Calu3 (cell line): ENCODE measurements around the gene TANC1. TPM values are rescaled to one million over a fixed set of nuclear protein-coding genes. Genes with fewer than 3 reads are reported as not detected.

Source experiments
- BruUV-seq: library from RNA; stranded (reverse); fragments of 400-500 nt; replicated peaks from 2 replicates; lab custom pipeline; 2021; lab: Mats Ljungman, UMichigan
- CTCF ChIA-PET: fragments of 300-600 bp; sonication (Branson Sonifier 250); formaldehyde crosslinking; loops from one replicate; lab custom pipeline; 2022; ENCODE audit warnings: antibody characterized with exemption; lab: Charles Lee
- DNase-seq: peaks from one replicate; pipeline ENCODE4 v3.0.0; 2022
- H3K27ac Mint-ChIP-seq: one replicate; pipeline ENCODE4 v1.8.0; 2022; ENCODE audit warnings: mixed read lengths; ENCODE audit not compliant: unreplicated experiment
- H3K27me3 Mint-ChIP-seq: one replicate; pipeline ENCODE4 v1.8.0; 2022; ENCODE audit warnings: mixed read lengths; ENCODE audit not compliant: unreplicated experiment
- H3K36me3 Mint-ChIP-seq: one replicate; pipeline ENCODE4 v1.8.0; 2022; ENCODE audit warnings: mild to moderate bottlenecking, moderate library complexity, mixed read lengths; ENCODE audit not compliant: insufficient read depth, unreplicated experiment
- H3K4me1 Mint-ChIP-seq: one replicate; pipeline ENCODE4 v1.8.0; 2022; ENCODE audit warnings: mild to moderate bottlenecking, low read depth, mixed read lengths; ENCODE audit not compliant: unreplicated experiment
- H3K4me3 Mint-ChIP-seq: one replicate; pipeline ENCODE4 v1.8.0; 2022; ENCODE audit warnings: mild to moderate bottlenecking, low read depth, moderate library complexity, mixed read lengths; ENCODE audit not compliant: unreplicated experiment
- H3K9me3 Mint-ChIP-seq: one replicate; pipeline ENCODE4 v1.8.0; 2022; ENCODE audit warnings: low read depth, mixed read lengths; ENCODE audit not compliant: unreplicated experiment
- intact Hi-C: fragments of 100-400 bp; cut with micrococcal nuclease; formaldehyde crosslinking; loops from one replicate; pipeline ENCODE4 v1.10.0; 2022; ENCODE audit not compliant: unreplicated experiment
- total RNA-seq: library from RNA; stranded (reverse); gene quantifications from 2 replicates; pipeline ENCODE4 v1.2.3, GENCODE V29; 2022
- TF ChIP-seq, protein P1 (sequence below): fragments of 200-600 bp; IDR thresholded peaks from one replicate; pipeline ENCODE4 v1.8.0; 2022; ENCODE audit warnings: antibody characterized with exemption; ENCODE audit not compliant: unreplicated experiment

TANC1 gene
- total RNA-seq, 1 experiment from 2014 or later: 41.2 TPM

DNA sequence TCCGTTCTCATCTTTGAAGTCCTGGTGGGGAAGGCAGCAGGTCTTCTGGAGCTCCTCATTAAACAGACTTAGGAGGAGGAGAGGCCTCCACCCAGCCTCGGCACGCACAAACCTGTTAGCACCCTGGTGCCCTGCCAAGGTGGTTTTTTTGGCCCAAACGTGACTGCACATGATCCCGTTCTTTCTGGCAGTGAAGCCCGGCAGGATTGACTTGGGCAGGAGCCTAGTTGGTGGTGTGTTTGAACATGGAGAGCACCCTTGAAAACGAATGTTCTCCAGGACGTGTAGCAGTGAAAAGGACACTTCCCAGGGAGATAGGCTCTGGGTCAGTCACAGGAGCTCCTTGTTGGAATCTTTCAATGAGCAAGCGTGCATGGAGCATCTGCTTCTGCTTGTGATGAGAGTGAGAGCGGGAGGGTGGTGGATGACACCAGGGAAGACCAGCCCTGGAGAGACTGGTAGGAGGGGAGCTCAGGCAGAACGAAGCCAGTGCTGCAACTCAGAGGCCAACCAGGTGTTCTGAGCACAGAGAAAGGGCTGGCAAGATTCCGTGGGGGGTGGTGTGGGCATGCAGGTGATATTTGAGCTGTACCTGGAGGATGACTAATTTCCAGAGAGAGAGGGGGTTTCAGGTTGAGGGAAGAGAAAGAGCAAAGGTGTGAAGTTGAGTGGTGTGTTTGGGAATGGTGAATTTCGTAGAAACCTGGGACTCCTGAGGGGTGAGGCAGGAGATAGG is 73.8 kb downstream of the TANC1 start:
- no peaks in the 10 kb centered on the region for H3K27me3 Mint-ChIP-seq
- CTCF ChIA-PET: no interaction called here
- H3K9me3 Mint-ChIP-seq: peaks cover 5% of the 10 kb centered on the region
- BruUV-seq: no TSS peak
- no peaks in the 10 kb centered on the region for H3K36me3 Mint-ChIP-seq
- no peak overlapping the region for H3K4me3 Mint-ChIP-seq
- H3K27ac Mint-ChIP-seq: no peak overlapping the region
- H3K4me1 Mint-ChIP-seq: peaks cover 36% of the 10 kb centered on the region
- DNase-seq: no peak
- TF ChIP-seq, protein P1, sequence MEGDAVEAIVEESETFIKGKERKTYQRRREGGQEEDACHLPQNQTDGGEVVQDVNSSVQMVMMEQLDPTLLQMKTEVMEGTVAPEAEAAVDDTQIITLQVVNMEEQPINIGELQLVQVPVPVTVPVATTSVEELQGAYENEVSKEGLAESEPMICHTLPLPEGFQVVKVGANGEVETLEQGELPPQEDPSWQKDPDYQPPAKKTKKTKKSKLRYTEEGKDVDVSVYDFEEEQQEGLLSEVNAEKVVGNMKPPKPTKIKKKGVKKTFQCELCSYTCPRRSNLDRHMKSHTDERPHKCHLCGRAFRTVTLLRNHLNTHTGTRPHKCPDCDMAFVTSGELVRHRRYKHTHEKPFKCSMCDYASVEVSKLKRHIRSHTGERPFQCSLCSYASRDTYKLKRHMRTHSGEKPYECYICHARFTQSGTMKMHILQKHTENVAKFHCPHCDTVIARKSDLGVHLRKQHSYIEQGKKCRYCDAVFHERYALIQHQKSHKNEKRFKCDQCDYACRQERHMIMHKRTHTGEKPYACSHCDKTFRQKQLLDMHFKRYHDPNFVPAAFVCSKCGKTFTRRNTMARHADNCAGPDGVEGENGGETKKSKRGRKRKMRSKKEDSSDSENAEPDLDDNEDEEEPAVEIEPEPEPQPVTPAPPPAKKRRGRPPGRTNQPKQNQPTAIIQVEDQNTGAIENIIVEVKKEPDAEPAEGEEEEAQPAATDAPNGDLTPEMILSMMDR: no peak
- intact Hi-C loops: no loop called here

DNA sequence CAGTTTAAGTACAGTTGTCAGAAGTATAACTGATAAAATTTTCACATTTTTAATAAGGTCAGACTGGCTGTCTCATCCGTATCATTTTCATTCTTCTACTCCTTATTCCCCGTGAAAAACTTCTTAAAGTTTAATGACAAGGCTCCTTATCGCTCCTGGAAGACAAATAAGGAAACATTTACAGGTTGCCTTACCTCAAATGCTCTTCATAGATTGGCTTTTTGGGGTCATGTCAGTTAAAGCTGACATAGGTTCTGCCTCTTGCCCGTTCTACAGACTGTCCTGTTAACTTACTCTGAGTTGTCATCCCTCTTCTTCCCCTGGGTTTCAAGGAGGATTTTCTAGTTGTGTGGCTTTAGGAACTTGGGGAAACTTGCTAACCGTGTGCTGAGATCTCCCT is 75.3 kb downstream of the TANC1 start:
- intact Hi-C loops: no loop called here
- no TSS peak for BruUV-seq
- no peak overlapping the region for H3K4me3 Mint-ChIP-seq
- H3K9me3 Mint-ChIP-seq: peaks cover 5% of the 10 kb centered on the region
- peaks cover 39% of the 10 kb centered on the region for H3K4me1 Mint-ChIP-seq
- no peak overlapping the region for H3K27ac Mint-ChIP-seq
- no peaks in the 10 kb centered on the region for H3K27me3 Mint-ChIP-seq
- TF ChIP-seq, protein P1: no peak
- H3K36me3 Mint-ChIP-seq: no peaks in the 10 kb centered on the region
- CTCF ChIA-PET: no interaction called here
- DNase-seq: no peak

DNA sequence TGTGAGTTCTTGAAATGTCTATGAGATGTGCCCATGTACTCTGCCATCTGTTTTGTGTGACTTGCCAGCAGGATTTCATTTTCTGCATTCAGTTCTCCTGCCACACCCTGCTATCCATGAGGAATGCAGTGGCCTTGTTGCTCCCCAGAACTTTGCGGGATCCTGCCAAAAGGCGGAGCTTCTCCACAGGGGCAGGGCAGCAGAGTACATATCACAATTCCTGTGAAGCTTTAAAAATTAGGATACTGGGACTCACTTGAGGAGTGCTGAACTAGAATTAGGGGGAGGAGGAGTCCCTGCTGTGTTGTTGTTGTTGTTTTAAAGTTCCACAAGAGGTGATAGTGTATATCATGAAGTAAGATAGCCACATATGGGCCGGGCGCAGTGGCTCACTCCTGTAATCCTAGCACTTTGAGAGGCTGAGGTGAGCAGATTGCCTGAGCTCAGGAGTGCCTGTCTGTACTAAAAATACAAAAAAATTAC is 76.4 kb downstream of the TANC1 start:
- CTCF ChIA-PET: no interaction called here
- intact Hi-C loops: no loop called here
- Mint-ChIP-seq H3K27ac (no peak overlapping the region), H3K4me1 (peaks cover 39% of the 10 kb centered on the region), H3K4me3 (no peak overlapping the region), H3K27me3 (no peaks in the 10 kb centered on the region), H3K36me3 (no peaks in the 10 kb centered on the region), H3K9me3 (peaks cover 5% of the 10 kb centered on the region)
- DNase-seq: no peak
- no TSS peak for BruUV-seq
- TF ChIP-seq, protein P1: no peak

DNA sequence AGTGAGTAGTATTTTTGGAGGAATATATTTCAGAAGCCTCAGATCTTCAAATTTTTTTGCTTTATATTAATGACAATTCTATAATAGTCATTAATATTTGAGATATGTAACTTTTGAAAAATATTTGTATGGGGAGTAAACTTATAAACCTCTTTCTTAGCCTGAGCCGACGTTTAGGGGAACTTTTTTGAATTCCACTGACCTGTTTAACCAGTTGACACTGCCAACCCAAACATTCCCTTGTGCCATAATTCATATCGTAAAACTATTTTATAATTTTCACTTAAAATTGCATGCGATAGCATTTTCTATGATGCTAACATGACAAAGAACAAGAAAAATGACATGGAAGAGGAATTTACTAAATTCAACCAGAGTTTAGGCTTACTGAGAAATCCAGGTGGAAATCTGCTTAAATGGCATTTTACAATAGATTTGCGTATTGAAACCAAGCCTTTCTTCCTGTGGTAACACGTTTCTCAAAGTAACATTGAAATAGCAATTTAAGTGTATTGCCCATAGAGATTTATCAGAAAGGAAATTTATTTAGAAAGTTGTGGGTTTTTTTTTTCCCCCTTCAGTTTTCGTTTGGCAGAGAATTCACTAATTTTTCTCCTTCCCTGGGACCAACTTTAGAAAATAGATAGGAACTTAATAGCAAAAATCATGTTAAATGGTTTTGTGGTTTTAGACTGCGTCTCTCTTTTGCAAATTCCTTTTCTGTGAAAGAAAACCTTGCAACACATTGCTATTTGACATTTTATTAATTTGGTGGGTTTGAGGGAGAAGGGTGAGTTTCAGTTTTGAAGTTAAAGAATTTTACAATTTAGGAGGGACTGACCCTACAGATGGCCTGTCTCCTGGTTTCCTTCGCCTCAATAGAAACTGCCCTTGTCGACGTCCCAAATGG is 77.4 kb downstream of the TANC1 start:
- Mint-ChIP-seq H3K9me3 (no peaks in the 10 kb centered on the region), H3K4me3 (no peak overlapping the region), H3K27me3 (no peaks in the 10 kb centered on the region), H3K36me3 (no peaks in the 10 kb centered on the region), H3K27ac (no peak overlapping the region), H3K4me1 (peaks cover 30% of the 10 kb centered on the region)
- intact Hi-C loops: no loop called here
- TF ChIP-seq, protein P1: no peak
- CTCF ChIA-PET: no interaction called here
- no peak for DNase-seq
- no TSS peak for BruUV-seq
